Measurements from ENCODE around the gene ZBTB42.

DNA sequence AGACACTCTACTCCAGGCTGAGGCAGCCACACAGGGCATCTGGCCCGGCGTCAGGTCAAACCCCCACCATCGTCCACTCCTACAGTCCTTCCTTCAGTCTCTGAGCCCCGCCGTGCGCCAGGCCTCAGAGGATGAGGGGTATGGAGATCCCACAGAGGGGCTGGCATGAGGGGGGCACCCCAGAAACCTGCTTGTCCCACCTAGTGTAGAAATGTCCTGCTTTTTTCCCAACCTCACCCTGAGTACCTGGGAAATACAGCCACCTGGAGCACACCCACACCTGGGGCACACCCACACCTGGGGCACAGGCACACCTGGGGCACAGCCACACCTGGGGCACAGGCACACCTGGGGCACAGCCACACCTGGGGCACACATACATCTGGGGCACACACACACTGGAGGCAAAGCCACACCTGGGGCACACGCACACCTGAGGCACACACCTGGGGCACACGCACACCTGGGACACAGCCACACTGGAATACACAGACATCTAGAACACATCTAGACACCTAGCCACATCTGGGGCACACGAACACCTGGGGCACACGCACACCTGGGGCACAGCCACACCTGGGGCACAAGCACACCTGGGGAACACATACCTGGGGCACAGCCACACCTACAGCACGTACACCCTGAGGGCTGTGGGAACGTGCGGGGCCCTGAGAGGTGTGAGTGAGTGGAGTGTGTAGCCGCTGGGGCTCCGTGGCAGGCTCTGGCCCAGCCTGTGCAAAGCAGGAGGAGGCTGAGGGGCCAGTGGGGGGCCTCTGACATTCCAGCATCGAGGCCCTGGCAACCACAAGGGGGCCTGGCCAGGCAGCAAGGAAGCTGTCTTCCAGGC lies 23.7 kb upstream of the ZBTB42 start:
- TF ChIP-seq, protein P1, sequence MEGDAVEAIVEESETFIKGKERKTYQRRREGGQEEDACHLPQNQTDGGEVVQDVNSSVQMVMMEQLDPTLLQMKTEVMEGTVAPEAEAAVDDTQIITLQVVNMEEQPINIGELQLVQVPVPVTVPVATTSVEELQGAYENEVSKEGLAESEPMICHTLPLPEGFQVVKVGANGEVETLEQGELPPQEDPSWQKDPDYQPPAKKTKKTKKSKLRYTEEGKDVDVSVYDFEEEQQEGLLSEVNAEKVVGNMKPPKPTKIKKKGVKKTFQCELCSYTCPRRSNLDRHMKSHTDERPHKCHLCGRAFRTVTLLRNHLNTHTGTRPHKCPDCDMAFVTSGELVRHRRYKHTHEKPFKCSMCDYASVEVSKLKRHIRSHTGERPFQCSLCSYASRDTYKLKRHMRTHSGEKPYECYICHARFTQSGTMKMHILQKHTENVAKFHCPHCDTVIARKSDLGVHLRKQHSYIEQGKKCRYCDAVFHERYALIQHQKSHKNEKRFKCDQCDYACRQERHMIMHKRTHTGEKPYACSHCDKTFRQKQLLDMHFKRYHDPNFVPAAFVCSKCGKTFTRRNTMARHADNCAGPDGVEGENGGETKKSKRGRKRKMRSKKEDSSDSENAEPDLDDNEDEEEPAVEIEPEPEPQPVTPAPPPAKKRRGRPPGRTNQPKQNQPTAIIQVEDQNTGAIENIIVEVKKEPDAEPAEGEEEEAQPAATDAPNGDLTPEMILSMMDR (conservative IDR thresholded peaks at IDR 0.05; ENCODE audit: low read depth, low read length), result no peak
- TF ChIP-seq EZH2 (IDR thresholded peaks at IDR 0.05; ENCODE audit: low read length, unreplicated experiment), result no peak

Measured in PC-3 (cell line).